ENCODE data around the gene GARNL3. TPM values are rescaled to one million over a fixed set of nuclear protein-coding genes. Genes with fewer than 3 reads are reported as not detected.

The GARNL3 gene
- polyA plus RNA-seq, 12 donors, result 15.1 to 44.8 (median 19.7) TPM; not detected in 1

GRCh38 chr9:127347831-127348776, 83.5 kb downstream of the GARNL3 start:
- peak; percentile 74 for DNase-seq

GRCh38 chr9:127349483-127350113, 85.0 kb downstream of the GARNL3 start:
- DNase-seq, result no peak

- no peak for DNase-seq
These were observed 86.9 kb downstream of the GARNL3 start for GRCh38 chr9:127351182-127352166.

GRCh38 chr9:127353882-127354281, 89.3 kb downstream of the GARNL3 start:
- no peak for DNase-seq

- no peak for DNase-seq
These were observed 92.3 kb downstream of the GARNL3 start for GRCh38 chr9:127356906-127357305.

GRCh38 chr9:127358023-127358535, 93.5 kb downstream of the GARNL3 start:
- no peak for DNase-seq

- DNase-seq, result no peak
These were observed 94.2 kb downstream of the GARNL3 start for GRCh38 chr9:127358770-127359169.

- no peak for DNase-seq
These were observed 95.7 kb downstream of the GARNL3 start for GRCh38 chr9:127360250-127360649.

GRCh38 chr9:127360829-127361228, 96.3 kb downstream of the GARNL3 start:
- no peak for DNase-seq

- no peak for DNase-seq
These were observed 97.0 kb downstream of the GARNL3 start for GRCh38 chr9:127361561-127361960.

GRCh38 chr9:127362829-127363228, 98.3 kb downstream of the GARNL3 start:
- no peak for DNase-seq

- no peak for DNase-seq
These were observed 100.9 kb downstream of the GARNL3 start for GRCh38 chr9:127365461-127365860.

- no peak for DNase-seq
These were observed 102.0 kb downstream of the GARNL3 start for GRCh38 chr9:127366594-127366993.

- DNase-seq, result no peak
These were observed 104.4 kb downstream of the GARNL3 start for GRCh38 chr9:127368852-127369402.

- DNase-seq, result no peak
These were observed 104.9 kb downstream of the GARNL3 start for GRCh38 chr9:127369428-127369827.

GRCh38 chr9:127370147-127370579, 105.6 kb downstream of the GARNL3 start:
- DNase-seq, result no peak

GRCh38 chr9:127370672-127371648, 106.4 kb downstream of the GARNL3 start:
- DNase-seq, result no peak

GRCh38 chr9:127380479-127380878, 115.9 kb downstream of the GARNL3 start:
- DNase-seq, result no peak

- DNase-seq, result no peak
These were observed 118.0 kb downstream of the GARNL3 start for GRCh38 chr9:127382541-127382940.
